HG02759 (cell line): Measurements from ENCODE around the gene GMEB2.
"Not testable (repeated sequence)": the region's sequence is repeated elsewhere in the genome, so short reads cannot be mapped to it uniquely, and the experiment has no call there.

Experiments
- ATAC-seq: cut with Tn5 transposase; IDR thresholded peaks from one replicate; pipeline ENCODE4 v1.9.1; 2021; ENCODE audit warnings: mild to moderate bottlenecking, moderate library complexity; ENCODE audit not compliant: unreplicated experiment

The GMEB2 gene

GRCh38 chr20:63626424-63627128 lies at the start of gene GMEB2:
GMEB2 (minus strand) TSS chr20:63627101; CDS start chr20:63619397, 7,704 bp downstream.
- peak; percentile 57 for ATAC-seq

GRCh38 chr20:63675681-63676368 lies 48.9 kb upstream of the GMEB2 start:
- ATAC-seq, result no peak

- no peak for ATAC-seq
Observed at GRCh38 chr20:63673951-63674350, 47.0 kb upstream of the GMEB2 start.

- no peak for ATAC-seq
Observed at GRCh38 chr20:63672666-63673065, 45.8 kb upstream of the GMEB2 start.

GRCh38 chr20:63671695-63672094 lies 44.8 kb upstream of the GMEB2 start:
- ATAC-seq, result not testable (repeated sequence)

- ATAC-seq, result no peak
Observed at GRCh38 chr20:63668351-63668750, 41.5 kb upstream of the GMEB2 start.

GRCh38 chr20:63667858-63668257 lies 41.0 kb upstream of the GMEB2 start:
- no peak for ATAC-seq

GRCh38 chr20:63665708-63666107 lies 38.8 kb upstream of the GMEB2 start:
- ATAC-seq, result no peak

- ATAC-seq, result no peak
Observed at GRCh38 chr20:63664861-63665594, 38.1 kb upstream of the GMEB2 start.

- ATAC-seq, result no peak
Observed at GRCh38 chr20:63664143-63664851, 37.4 kb upstream of the GMEB2 start.

GRCh38 chr20:63663332-63664066 lies 36.6 kb upstream of the GMEB2 start:
- no peak for ATAC-seq

GRCh38 chr20:63662813-63663189 lies 35.9 kb upstream of the GMEB2 start:
- no peak for ATAC-seq

GRCh38 chr20:63661959-63662812 lies 35.3 kb upstream of the GMEB2 start:
- ATAC-seq, result no peak

GRCh38 chr20:63661108-63661507 lies 34.2 kb upstream of the GMEB2 start:
- no peak for ATAC-seq

- no peak for ATAC-seq
Observed at GRCh38 chr20:63660622-63661021, 33.7 kb upstream of the GMEB2 start.

GRCh38 chr20:63660174-63660573 lies 33.3 kb upstream of the GMEB2 start:
- ATAC-seq, result not testable (repeated sequence)

GRCh38 chr20:63659370-63659769 lies 32.5 kb upstream of the GMEB2 start:
- no peak for ATAC-seq

GRCh38 chr20:63658749-63659187 lies 31.9 kb upstream of the GMEB2 start:
- ATAC-seq, result peak; percentile 29

- ATAC-seq, result peak; percentile 94
Observed at GRCh38 chr20:63657937-63658748, 31.2 kb upstream of the GMEB2 start, which contains the start of gene RTEL1. RTEL1 (plus strand) TSS chr20:63658312; CDS start chr20:63659403, 1,091 bp downstream.
